Retinal pigment epithelial cell (primary cell): ENCODE data around the gene SETD7.

ENCODE experiments used
- DNase-seq: peaks from one replicate; pipeline ENCODE4 v3.0.0-alpha.2; 2010; ENCODE audit warnings: low read depth
- H3K4me3 ChIP-seq: 2 replicates; pipeline ENCODE4 v1.5.1; 2011; ENCODE audit warnings: mild to moderate bottlenecking, low read length, control low read depth, moderate library complexity
- TF ChIP-seq, protein P1 (sequence below): conservative IDR thresholded peaks from 2 replicates; pipeline ENCODE4 v1.5.1; 2011; ENCODE audit warnings: low read depth, low read length, control low read depth, inconsistent platforms

The SETD7 gene

DNA sequence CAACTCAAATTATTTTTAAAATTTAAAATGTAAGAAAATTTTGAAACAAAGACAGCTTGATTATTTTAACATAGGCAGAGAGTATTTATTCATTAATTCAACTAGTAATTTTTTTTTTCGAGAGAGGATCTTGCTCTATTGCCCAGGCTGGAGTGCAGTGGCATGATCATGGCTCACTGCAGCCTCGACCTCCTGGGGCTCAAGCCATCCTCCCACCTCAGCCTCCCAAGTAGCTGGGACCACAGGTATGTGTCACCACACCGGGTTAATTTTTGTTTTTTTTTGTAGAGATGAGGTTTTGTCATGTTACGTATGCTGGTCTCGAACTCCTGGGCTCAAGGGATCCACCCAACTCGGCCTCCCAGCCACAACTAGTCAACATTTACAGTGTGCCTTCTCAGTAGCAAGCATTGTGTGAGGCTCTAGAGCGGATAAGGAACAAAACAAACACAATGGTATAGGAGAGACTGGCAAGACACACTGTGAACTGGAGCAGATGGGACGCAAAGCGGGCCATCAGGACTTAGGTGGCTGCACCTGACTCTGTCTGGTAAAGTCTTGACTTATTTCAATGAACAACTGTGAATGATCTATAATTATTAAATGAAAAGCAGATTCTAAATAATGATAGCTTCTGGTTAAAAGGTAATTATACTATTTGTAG, 21.6 kb downstream of the SETD7 start:
- H3K4me3 ChIP-seq = no peak overlapping the region
- TF ChIP-seq, protein P1, sequence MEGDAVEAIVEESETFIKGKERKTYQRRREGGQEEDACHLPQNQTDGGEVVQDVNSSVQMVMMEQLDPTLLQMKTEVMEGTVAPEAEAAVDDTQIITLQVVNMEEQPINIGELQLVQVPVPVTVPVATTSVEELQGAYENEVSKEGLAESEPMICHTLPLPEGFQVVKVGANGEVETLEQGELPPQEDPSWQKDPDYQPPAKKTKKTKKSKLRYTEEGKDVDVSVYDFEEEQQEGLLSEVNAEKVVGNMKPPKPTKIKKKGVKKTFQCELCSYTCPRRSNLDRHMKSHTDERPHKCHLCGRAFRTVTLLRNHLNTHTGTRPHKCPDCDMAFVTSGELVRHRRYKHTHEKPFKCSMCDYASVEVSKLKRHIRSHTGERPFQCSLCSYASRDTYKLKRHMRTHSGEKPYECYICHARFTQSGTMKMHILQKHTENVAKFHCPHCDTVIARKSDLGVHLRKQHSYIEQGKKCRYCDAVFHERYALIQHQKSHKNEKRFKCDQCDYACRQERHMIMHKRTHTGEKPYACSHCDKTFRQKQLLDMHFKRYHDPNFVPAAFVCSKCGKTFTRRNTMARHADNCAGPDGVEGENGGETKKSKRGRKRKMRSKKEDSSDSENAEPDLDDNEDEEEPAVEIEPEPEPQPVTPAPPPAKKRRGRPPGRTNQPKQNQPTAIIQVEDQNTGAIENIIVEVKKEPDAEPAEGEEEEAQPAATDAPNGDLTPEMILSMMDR = no peak
- DNase-seq = no peak

DNA sequence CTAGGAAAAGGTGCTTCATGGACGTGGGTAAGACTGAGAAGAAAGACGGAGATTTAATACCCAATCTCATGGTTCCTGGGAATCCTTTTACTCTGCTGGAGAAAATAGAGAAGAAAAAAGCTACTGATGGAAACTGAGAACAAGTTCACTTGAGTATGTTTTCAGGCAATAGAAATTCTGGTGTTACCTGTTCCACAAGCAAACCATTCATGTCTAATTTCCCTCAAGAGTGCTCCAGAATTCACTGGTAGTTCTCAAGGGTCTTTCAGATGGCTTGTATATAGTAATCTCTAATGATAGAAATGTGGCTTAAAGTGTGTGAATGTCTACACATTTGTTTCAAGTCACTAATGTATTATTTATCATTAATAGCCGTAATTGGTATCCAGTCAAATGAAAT, 22.5 kb downstream of the SETD7 start:
- H3K4me3 ChIP-seq = no peak overlapping the region
- no peak for DNase-seq
- TF ChIP-seq, protein P1 = no peak

DNA sequence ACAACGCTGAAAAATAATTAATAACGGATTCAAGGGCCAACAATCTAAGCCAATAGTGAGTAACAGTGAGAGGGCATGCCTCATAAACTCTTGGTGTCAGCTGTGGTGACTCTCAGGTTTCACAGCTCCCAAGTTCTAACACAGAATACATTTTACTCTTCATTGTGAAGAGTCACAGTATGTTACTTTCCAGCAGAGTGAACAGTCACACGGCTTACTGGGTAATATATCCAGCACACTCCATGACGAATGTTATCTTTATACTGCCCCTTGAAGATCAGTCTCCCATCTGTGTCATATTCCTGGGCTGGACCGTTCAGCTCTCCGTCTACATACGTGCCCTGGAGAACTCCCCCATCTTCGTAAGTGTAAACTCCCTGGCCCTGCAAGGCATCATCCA, 23.1 kb downstream of the SETD7 start:
- TF ChIP-seq, protein P1 = no peak

DNA sequence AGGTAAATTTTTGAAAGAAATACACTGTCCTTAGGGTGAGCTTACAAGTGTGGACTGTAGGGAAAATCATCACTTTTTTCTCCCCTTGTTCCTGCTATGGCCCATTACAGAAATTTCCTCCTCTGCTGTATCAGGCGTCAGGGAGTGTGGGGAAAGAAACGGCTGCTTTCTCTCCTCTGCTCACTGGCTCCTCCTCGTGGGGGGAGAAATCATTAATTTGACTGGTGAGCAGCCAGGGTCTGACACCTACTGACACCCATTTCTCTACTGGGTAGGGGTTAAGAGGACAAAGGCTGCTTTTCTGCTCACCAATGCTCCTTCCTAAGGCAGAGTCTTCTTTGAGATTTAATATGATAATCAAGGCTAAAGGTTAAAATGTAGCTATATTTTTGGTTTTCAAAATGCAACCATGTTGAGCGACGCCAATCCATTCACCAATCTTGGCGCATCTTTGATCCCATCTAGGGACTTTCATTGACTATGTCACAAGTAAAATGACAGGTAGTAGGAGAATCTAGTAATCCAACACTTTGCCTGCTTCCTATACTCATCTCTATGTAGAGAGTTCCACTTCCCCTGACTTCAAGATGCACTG, 25.1 kb downstream of the SETD7 start:
- TF ChIP-seq, protein P1 = peak; percentile 77
- no peak for DNase-seq
- no peak overlapping the region for H3K4me3 ChIP-seq

More for the DNA sequence above, 23.1 kb downstream of the SETD7 start:
- no peak for DNase-seq
- H3K4me3 ChIP-seq = no peak overlapping the region

DNA sequence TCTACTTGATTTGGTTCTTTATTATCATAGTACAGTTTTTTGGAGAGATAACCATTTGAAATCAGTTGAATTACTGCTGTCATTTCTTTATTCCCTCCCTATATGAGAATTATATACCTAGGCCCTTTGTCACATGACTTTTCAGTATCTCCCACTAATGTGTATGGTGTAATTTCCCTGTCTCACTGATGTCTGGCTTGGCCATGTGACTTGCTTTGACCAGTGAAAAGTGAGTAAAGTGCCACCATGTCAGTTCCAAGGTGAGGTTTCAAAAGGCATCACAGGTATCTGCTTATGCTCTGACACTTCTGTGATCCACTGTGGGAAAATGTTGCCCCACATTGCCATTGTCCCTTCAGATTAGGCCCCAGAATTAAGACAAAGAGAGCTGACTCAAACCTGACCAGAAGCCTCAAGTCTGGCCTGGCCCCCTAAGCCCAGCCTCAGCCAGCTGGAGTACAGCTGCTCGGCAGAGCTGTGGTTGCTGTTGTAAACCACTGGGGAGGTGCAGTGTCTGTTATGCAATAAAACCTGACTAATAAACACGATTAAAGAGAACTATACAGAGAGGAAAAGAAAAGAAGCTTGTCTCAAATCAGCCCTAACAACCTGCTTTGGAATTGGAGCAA, 27.5 kb downstream of the SETD7 start:
- no peak overlapping the region for H3K4me3 ChIP-seq
- no peak for DNase-seq
- TF ChIP-seq, protein P1 = no peak

DNA sequence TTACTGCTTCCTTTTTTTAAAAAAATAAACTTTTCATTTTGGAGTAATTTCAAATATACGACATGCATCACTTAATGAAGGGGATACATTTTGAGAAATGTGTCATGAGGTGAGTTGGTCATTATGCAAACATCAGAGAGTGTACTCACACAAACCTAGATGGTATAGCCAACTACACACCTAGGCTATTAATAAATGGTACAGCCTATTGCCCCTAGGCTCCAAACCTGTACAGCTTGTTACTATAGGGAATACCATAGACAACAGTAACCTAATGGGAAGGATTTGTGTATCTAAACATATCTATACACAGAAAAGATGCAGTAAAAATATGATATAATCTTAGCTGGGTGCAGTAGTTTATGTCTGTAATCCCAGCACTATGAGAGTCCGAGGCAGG, 29.1 kb downstream of the SETD7 start:
- H3K4me3 ChIP-seq = no peak overlapping the region
- DNase-seq = no peak
- TF ChIP-seq, protein P1 = no peak

DNA sequence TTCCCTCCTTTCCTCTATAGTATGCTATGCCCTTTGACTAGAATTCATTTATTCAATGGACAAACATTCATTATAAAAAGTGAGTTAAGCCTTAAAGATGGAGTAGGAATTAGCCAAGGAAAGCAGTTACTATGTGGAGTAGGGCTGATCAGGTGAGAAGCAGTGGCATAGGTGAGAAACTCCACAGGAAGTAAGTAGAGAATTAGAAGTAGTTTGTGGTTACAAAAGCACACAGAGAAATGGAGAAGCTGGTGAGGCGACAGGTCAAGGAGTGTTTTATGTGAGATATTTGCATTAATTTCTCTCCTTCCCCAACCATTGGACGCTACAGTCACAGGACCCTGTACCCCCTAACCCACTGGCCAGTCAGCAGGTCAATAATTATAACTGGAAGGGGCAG, 30.6 kb downstream of the SETD7 start:
- DNase-seq = no peak

More for the DNA sequence above, 30.6 kb downstream of the SETD7 start:
- TF ChIP-seq, protein P1 = no peak
- no peak overlapping the region for H3K4me3 ChIP-seq
